ENCODE data around the gene POFUT2. TPM values are rescaled to one million over a fixed set of nuclear protein-coding genes. Genes with fewer than 3 reads are reported as not detected.

The POFUT2 gene
- total RNA-seq, 1 experiment from 2014 or later = 25.1 TPM

DNA sequence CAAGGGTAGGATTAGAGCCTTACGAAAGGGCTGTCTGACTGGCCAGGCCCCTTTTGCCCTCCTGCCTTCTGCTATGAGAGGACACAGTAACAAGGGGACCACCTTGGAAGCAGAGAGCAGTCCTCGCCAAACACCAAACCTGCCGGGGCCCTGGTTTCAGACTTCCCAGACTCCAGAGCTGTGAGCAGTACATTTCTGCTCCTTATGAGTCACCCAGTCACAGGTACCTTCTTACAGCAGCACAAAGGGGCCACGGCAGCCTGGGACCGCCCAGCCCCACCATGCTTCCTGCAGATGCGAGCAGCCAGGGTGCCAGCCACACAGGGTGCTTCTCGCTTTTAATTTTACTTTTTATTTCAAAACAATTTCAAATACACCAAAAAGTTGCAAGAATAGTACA is 17.2 kb upstream of the POFUT2 start:
- Histone ChIP-seq H3K4me1 (ENCODE audit: insufficient read depth, low read length, poor library complexity, severe bottlenecking) (no peaks in the 10 kb centered on the region), H3K27ac (ENCODE audit: low read depth, low read length, poor library complexity, severe bottlenecking) (no peak overlapping the region), H3K9me3 (ENCODE audit: low read depth, low read length, poor library complexity, severe bottlenecking) (no peaks in the 10 kb centered on the region), H3K4me3 (ENCODE audit: low read depth, low read length, poor library complexity, severe bottlenecking) (no peak overlapping the region), H3K36me3 (ENCODE audit: insufficient read depth, low read length, poor library complexity, severe bottlenecking) (no peaks in the 10 kb centered on the region), H3K27me3 (replicated peaks; ENCODE audit: insufficient read depth, low read depth, low read length, poor library complexity) (no peaks in the 10 kb centered on the region)
- no peak for TF ChIP-seq EZH2 (IDR thresholded peaks at IDR 0.05; ENCODE audit: borderline replicate concordance, low read depth, low read length, poor library complexity, severe bottlenecking)
- TF ChIP-seq, protein P1, sequence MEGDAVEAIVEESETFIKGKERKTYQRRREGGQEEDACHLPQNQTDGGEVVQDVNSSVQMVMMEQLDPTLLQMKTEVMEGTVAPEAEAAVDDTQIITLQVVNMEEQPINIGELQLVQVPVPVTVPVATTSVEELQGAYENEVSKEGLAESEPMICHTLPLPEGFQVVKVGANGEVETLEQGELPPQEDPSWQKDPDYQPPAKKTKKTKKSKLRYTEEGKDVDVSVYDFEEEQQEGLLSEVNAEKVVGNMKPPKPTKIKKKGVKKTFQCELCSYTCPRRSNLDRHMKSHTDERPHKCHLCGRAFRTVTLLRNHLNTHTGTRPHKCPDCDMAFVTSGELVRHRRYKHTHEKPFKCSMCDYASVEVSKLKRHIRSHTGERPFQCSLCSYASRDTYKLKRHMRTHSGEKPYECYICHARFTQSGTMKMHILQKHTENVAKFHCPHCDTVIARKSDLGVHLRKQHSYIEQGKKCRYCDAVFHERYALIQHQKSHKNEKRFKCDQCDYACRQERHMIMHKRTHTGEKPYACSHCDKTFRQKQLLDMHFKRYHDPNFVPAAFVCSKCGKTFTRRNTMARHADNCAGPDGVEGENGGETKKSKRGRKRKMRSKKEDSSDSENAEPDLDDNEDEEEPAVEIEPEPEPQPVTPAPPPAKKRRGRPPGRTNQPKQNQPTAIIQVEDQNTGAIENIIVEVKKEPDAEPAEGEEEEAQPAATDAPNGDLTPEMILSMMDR (conservative IDR thresholded peaks at IDR 0.05; ENCODE audit: low read depth, low read length) = no peak
- intact Hi-C loops (cut with micrococcal nuclease; ENCODE audit: unreplicated experiment) = no loop called here
- no TSS peak for BruUV-seq (replicated peaks)
- DNase-seq (ENCODE audit: low spot score) = no peak
- ChIA-PET POLR2A (ENCODE audit: low non-redundant PET) (no interaction called here), CTCF (interaction anchor here (0.5 kb wide), 1 partner anchor 166 kb away, joined by 4 read pairs; no protein-coding TSS in a partner anchor)

DNA sequence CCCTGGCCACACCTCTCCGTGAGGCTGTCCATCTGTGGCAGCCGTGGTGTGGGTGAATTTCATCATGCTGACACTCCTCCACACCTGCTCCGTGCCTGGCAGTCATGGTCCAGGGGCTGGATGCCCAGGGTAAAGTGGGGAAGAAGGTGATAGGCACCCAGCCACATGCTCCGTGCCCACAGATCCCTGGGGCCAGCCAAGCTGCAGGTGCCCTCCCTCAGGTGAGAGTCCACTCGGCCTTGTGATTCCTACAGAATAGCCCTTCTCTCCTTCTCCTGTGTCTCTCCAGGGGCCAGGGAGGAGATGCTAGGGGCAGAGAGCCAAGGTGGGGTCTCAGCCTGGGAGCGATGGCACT is 16.8 kb upstream of the POFUT2 start:
- H3K36me3 ChIP-seq (ENCODE audit: insufficient read depth, low read length, poor library complexity, severe bottlenecking) = no peaks in the 10 kb centered on the region
- no peaks in the 10 kb centered on the region for H3K9me3 ChIP-seq (ENCODE audit: low read depth, low read length, poor library complexity, severe bottlenecking)
- H3K4me3 ChIP-seq (ENCODE audit: low read depth, low read length, poor library complexity, severe bottlenecking) = no peak overlapping the region
- H3K27ac ChIP-seq (ENCODE audit: low read depth, low read length, poor library complexity, severe bottlenecking) = no peak overlapping the region
- no peaks in the 10 kb centered on the region for H3K4me1 ChIP-seq (ENCODE audit: insufficient read depth, low read length, poor library complexity, severe bottlenecking)
- ChIA-PET CTCF (interaction anchor here (0.5 kb wide), 1 partner anchor 166 kb away, joined by 4 read pairs; no protein-coding TSS in a partner anchor), POLR2A (ENCODE audit: low non-redundant PET) (no interaction called here)
- TF ChIP-seq, protein P1 (conservative IDR thresholded peaks at IDR 0.05; ENCODE audit: low read depth, low read length) = no peak
- TF ChIP-seq EZH2 (IDR thresholded peaks at IDR 0.05; ENCODE audit: borderline replicate concordance, low read depth, low read length, poor library complexity, severe bottlenecking) = no peak
- intact Hi-C loops (cut with micrococcal nuclease; ENCODE audit: unreplicated experiment) = no loop called here
- H3K27me3 ChIP-seq (replicated peaks; ENCODE audit: insufficient read depth, low read depth, low read length, poor library complexity) = no peaks in the 10 kb centered on the region
- no TSS peak for BruUV-seq (replicated peaks)
- DNase-seq (ENCODE audit: low spot score) = no peak

DNA sequence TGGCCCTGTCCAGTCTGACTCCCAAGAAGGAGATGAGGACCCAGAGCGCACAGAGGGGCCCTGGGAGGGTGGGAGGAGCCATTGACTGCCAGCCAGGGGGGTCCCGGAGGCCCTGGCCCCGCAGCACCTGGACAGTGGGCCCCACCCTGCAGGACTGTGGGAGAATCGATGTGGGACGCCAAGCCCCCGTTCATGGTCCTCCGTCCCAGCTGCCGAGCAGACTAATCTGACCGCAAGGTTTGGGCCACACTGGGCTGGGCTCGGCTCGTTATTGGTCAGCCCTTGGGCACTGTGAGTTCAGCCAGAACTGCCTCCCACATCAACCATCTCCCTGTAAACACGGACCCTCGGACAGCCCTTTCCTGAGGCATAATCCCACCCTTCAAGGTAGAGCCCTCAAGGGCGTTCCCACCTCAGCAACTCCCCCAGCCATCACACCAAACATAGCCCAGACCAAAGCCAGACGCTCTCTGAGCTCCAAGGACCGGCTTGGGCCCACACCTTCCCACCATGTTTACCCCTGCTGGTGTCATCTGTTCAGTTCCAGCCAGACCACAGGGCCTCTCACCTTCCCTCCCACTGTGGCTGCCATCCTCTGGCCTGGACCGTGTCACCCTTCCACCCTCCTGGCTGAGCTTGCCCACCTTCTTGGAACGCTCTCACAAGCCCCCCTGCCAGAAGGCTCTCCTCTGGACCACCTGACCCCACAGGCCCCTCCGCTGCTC is 16.2 kb upstream of the POFUT2 start:
- CTCF ChIA-PET = no interaction called here
- H3K4me1 ChIP-seq (ENCODE audit: insufficient read depth, low read length, poor library complexity, severe bottlenecking) = no peaks in the 10 kb centered on the region
- TF ChIP-seq EZH2 (IDR thresholded peaks at IDR 0.05; ENCODE audit: borderline replicate concordance, low read depth, low read length, poor library complexity, severe bottlenecking) = no peak
- TF ChIP-seq, protein P1 (conservative IDR thresholded peaks at IDR 0.05; ENCODE audit: low read depth, low read length) = no peak
- intact Hi-C loops (cut with micrococcal nuclease; ENCODE audit: unreplicated experiment) = no loop called here
- no peaks in the 10 kb centered on the region for H3K27me3 ChIP-seq (replicated peaks; ENCODE audit: insufficient read depth, low read depth, low read length, poor library complexity)
- BruUV-seq (replicated peaks) = no TSS peak
- DNase-seq (ENCODE audit: low spot score) = no peak
- no peaks in the 10 kb centered on the region for H3K9me3 ChIP-seq (ENCODE audit: low read depth, low read length, poor library complexity, severe bottlenecking)
- H3K27ac ChIP-seq (ENCODE audit: low read depth, low read length, poor library complexity, severe bottlenecking) = no peak overlapping the region
- POLR2A ChIA-PET (ENCODE audit: low non-redundant PET) = no interaction called here
- H3K36me3 ChIP-seq (ENCODE audit: insufficient read depth, low read length, poor library complexity, severe bottlenecking) = no peaks in the 10 kb centered on the region
- H3K4me3 ChIP-seq (ENCODE audit: low read depth, low read length, poor library complexity, severe bottlenecking) = no peak overlapping the region
